Measurements from ENCODE around the gene DNAJB7.

DNA sequence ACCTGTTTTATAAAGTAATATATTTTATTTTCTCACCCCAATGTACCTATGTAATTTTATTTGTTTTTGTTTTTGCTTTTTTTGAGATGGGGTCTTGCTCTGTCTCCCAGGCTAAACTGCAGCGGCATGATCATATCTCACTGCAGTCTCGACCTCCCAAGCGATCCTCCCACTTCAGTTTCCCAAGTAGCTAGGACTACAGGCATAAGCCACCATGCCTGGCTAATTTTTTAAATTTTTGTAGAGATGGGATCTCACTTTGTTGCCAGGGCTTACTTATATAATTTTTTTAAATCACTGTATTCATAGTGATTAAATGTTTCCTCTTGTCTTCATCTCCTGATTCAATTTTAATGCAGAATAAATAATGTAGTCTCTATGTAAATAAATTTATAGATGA lies 13.2 kb upstream of the DNAJB7 start:
- TF ChIP-seq, protein P1, sequence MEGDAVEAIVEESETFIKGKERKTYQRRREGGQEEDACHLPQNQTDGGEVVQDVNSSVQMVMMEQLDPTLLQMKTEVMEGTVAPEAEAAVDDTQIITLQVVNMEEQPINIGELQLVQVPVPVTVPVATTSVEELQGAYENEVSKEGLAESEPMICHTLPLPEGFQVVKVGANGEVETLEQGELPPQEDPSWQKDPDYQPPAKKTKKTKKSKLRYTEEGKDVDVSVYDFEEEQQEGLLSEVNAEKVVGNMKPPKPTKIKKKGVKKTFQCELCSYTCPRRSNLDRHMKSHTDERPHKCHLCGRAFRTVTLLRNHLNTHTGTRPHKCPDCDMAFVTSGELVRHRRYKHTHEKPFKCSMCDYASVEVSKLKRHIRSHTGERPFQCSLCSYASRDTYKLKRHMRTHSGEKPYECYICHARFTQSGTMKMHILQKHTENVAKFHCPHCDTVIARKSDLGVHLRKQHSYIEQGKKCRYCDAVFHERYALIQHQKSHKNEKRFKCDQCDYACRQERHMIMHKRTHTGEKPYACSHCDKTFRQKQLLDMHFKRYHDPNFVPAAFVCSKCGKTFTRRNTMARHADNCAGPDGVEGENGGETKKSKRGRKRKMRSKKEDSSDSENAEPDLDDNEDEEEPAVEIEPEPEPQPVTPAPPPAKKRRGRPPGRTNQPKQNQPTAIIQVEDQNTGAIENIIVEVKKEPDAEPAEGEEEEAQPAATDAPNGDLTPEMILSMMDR (IDR thresholded peaks at IDR 0.05), result no peak
- TF ChIP-seq, protein P2, sequence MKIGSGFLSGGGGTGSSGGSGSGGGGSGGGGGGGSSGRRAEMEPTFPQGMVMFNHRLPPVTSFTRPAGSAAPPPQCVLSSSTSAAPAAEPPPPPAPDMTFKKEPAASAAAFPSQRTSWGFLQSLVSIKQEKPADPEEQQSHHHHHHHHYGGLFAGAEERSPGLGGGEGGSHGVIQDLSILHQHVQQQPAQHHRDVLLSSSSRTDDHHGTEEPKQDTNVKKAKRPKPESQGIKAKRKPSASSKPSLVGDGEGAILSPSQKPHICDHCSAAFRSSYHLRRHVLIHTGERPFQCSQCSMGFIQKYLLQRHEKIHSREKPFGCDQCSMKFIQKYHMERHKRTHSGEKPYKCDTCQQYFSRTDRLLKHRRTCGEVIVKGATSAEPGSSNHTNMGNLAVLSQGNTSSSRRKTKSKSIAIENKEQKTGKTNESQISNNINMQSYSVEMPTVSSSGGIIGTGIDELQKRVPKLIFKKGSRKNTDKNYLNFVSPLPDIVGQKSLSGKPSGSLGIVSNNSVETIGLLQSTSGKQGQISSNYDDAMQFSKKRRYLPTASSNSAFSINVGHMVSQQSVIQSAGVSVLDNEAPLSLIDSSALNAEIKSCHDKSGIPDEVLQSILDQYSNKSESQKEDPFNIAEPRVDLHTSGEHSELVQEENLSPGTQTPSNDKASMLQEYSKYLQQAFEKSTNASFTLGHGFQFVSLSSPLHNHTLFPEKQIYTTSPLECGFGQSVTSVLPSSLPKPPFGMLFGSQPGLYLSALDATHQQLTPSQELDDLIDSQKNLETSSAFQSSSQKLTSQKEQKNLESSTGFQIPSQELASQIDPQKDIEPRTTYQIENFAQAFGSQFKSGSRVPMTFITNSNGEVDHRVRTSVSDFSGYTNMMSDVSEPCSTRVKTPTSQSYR (CRISPR knock-in tag; IDR thresholded peaks at IDR 0.05), result no peak
- TF ChIP-seq CBFB (CRISPR knock-in tag; IDR thresholded peaks at IDR 0.05; ENCODE audit: low read depth) (no peak), NR3C1 (CRISPR knock-in tag; conservative IDR thresholded peaks at IDR 0.05; ENCODE audit: low read depth) (no peak), CREB1 (CRISPR knock-in tag; IDR thresholded peaks at IDR 0.05) (no peak), NR1H2 (CRISPR knock-in tag; IDR thresholded peaks at IDR 0.05) (no peak), KAT7 (CRISPR knock-in tag; IDR thresholded peaks at IDR 0.05; ENCODE audit: borderline replicate concordance) (no peak), ELF4 (CRISPR knock-in tag; IDR thresholded peaks at IDR 0.05; ENCODE audit: low read depth) (no peak)
- TF ChIP-seq, protein P3, sequence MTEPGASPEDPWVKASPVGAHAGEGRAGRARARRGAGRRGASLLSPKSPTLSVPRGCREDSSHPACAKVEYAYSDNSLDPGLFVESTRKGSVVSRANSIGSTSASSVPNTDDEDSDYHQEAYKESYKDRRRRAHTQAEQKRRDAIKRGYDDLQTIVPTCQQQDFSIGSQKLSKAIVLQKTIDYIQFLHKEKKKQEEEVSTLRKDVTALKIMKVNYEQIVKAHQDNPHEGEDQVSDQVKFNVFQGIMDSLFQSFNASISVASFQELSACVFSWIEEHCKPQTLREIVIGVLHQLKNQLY (CRISPR knock-in tag; IDR thresholded peaks at IDR 0.05), result no peak
- TF ChIP-seq, protein P4, sequence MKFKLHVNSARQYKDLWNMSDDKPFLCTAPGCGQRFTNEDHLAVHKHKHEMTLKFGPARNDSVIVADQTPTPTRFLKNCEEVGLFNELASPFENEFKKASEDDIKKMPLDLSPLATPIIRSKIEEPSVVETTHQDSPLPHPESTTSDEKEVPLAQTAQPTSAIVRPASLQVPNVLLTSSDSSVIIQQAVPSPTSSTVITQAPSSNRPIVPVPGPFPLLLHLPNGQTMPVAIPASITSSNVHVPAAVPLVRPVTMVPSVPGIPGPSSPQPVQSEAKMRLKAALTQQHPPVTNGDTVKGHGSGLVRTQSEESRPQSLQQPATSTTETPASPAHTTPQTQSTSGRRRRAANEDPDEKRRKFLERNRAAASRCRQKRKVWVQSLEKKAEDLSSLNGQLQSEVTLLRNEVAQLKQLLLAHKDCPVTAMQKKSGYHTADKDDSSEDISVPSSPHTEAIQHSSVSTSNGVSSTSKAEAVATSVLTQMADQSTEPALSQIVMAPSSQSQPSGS (CRISPR knock-in tag; IDR thresholded peaks at IDR 0.05; ENCODE audit: borderline replicate concordance, low read depth), result no peak
